Breast epithelium (tissue), 4 donors: ENCODE measurements around the gene CXCR5. TPM values are rescaled to one million over a fixed set of nuclear protein-coding genes. Genes with fewer than 3 reads are reported as not detected.

Experiments used
- DNase-seq, 2 donors: peaks; one replicate each; pipeline ENCODE4 v3.0.0-alpha.2; 2019; ENCODE audit warnings: low spot score in 2 of 2
- H3K27ac ChIP-seq, 2 donors: fragments of 200-600 bp; sonication (generic) in 1 of 2; one replicate each; pipeline ENCODE4 v1.5.1; 2016 to 2019; ENCODE audit warnings: mild to moderate bottlenecking in 1 of 2
- H3K27me3 ChIP-seq, 2 donors: fragments of 200-600 bp; sonication (generic) in 1 of 2; one replicate each; pipeline versions ENCODE4 v1.5.1 to v1.6.0; 2017 to 2019; ENCODE audit warnings: control low read depth in 1 of 2, mild to moderate bottlenecking in 1 of 2
- H3K36me3 ChIP-seq: fragments of 200-600 bp; one replicate; pipeline ENCODE4 v1.5.1; 2019
- H3K4me1 ChIP-seq, 2 donors: fragments of 200-600 bp; sonication (generic); one replicate each; pipeline ENCODE4 v1.5.1; 2016 to 2019; ENCODE audit warnings: control low read depth in 1 of 2
- H3K4me3 ChIP-seq, 3 donors: fragments of 200-600 bp; sonication (generic); 1 replicate in 2 of 3; 2 replicates in 1 of 3; pipeline ENCODE4 v1.5.1; 2016 to 2019; ENCODE audit warnings: mild to moderate bottlenecking in 3 of 3, moderate library complexity in 2 of 3
- H3K9me3 ChIP-seq, 2 donors: fragments of 200-600 bp; sonication (generic) in 1 of 2; one replicate each; pipeline ENCODE4 v1.5.1; 2016 to 2019; ENCODE audit warnings: control low read depth in 1 of 2
- POLR2A ChIP-seq: fragments of 450-650 bp; IDR thresholded peaks from one replicate; pipeline ENCODE4 v1.6.1; 2016; ENCODE audit warnings: antibody characterized with exemption, mild to moderate bottlenecking, moderate library complexity
- POLR2AphosphoS5 ChIP-seq, 3 donors: sonication (generic); formaldehyde crosslinking; IDR thresholded peaks; one replicate each; pipeline ENCODE4 v1.6.1; 2017; ENCODE audit warnings: antibody characterized with exemption in 3 of 3
- intact Hi-C: fragments of 100-400 bp; cut with DNase I; formaldehyde crosslinking; loops from one replicate; pipeline ENCODE4 v1.15.1; 2023; ENCODE audit warnings: low total_unique reads
- total RNA-seq, 3 donors: library from RNA; depleted of rRNA; stranded (reverse); fragments of >200 nt; gene quantifications; one replicate each; pipeline ENCODE4 v1.1.0, GENCODE V29; 2016
- TF ChIP-seq, protein P1 (sequence below), 3 donors: fragments of 450-650 bp; IDR thresholded peaks; one replicate each; pipeline ENCODE4 v1.5.1; 2016 to 2017; ENCODE audit warnings: antibody characterized with exemption in 3 of 3, mild to moderate bottlenecking in 3 of 3, moderate library complexity in 3 of 3

CXCR5 gene
- total RNA-seq, 3 donors from 2014 or later = not detected

DNA sequence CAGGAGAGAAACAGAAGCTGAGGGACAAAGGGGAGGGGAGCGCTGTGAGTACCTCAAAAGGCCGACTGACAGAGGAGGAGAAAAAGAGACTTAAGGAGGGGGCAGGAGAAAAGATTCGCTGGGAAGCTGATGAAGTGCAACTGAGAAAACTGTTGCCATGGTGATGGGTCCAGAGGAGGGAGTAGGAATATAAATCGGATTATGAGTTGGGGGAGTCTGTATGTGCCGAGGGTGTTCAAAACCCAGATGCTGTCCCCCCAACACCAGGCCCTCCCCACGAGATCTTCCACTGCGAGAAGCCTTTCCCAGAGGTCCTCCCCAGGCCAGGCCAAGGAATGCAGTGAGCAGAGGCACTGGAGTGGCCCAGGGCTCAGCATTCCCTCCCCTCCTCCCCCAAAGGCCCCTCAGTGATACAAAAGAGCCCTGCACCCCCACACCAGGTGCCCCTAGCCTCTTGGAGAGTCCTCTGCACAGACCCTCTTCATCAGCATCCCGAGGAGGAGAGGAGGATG lies 55.8 kb downstream of the CXCR5 start:
- DNase-seq = no peak
- no peaks in the 10 kb centered on the region for H3K27me3 ChIP-seq
- H3K4me3 ChIP-seq = no peak overlapping the region
- no peaks in the 10 kb centered on the region for H3K4me1 ChIP-seq
- intact Hi-C loops = no loop called here
- no peak for TF ChIP-seq POLR2A
- H3K36me3 ChIP-seq = no peaks in the 10 kb centered on the region
- no peak overlapping the region for H3K27ac ChIP-seq
- H3K9me3 ChIP-seq = no peaks in the 10 kb centered on the region

DNA sequence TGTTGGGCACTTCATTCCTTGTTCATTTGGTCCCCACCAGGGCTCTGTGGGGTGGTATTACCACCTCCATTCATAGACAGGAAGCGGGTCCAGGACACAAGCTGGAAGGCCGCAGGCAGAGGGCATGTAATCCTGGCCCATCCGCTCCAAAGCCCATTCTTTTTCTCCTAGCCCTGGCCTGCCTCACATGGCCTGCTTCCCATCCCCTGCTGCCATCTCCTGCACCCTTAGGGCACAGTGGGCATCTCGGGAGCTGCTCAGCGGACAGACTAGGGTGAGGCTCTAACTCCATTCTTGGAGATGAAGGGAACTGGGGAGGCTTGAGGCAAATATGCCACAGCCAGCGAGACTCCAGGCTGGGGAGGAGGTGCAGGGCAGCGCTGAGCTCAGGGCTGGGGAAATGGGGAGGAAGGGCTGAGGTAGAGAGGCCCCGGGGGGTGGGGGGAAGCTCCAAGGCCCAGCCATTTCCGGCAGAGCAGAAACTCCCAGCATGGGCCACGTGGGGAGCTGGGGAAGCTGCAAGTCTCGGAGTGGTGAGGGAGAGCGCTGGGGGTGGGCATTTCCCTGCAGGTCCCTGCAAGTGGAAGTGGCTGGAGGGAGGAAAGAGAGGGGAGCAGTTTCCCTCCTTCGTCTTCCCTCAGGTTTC lies 56.4 kb downstream of the CXCR5 start:
- Histone ChIP-seq H3K4me3 (no peak overlapping the region), H3K4me1 (no peaks in the 10 kb centered on the region), H3K27ac (no peak overlapping the region), H3K27me3 (no peaks in the 10 kb centered on the region), H3K36me3 (no peaks in the 10 kb centered on the region), H3K9me3 (no peaks in the 10 kb centered on the region)
- TF ChIP-seq POLR2A (no peak), POLR2AphosphoS5 (IDR thresholded peaks at IDR 0.05) (no peak)
- TF ChIP-seq, protein P1, sequence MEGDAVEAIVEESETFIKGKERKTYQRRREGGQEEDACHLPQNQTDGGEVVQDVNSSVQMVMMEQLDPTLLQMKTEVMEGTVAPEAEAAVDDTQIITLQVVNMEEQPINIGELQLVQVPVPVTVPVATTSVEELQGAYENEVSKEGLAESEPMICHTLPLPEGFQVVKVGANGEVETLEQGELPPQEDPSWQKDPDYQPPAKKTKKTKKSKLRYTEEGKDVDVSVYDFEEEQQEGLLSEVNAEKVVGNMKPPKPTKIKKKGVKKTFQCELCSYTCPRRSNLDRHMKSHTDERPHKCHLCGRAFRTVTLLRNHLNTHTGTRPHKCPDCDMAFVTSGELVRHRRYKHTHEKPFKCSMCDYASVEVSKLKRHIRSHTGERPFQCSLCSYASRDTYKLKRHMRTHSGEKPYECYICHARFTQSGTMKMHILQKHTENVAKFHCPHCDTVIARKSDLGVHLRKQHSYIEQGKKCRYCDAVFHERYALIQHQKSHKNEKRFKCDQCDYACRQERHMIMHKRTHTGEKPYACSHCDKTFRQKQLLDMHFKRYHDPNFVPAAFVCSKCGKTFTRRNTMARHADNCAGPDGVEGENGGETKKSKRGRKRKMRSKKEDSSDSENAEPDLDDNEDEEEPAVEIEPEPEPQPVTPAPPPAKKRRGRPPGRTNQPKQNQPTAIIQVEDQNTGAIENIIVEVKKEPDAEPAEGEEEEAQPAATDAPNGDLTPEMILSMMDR (IDR thresholded peaks at IDR 0.05) = no peak
- intact Hi-C loops = no loop called here
- DNase-seq = no peak

DNA sequence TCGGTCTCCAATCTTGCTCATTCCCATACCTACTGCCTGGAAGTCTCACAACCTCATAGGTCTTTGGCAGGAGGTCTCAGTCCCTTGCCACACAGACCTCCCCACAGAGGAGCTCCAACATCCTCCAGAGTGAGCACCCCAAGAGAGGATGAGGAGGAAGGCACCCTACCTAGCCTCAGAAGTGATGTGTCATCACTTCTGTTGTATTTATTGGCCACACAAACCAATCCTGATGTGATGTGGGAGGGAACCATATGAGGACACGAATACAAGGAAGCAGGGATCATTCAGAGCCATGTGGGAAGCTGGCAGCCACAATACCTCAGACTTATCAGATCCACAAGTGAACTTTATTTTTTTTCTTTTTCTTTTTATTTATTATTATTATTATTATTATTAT lies 63.4 kb downstream of the CXCR5 start:
- H3K4me3 ChIP-seq = no peak overlapping the region
- H3K4me1 ChIP-seq = no peaks in the 10 kb centered on the region
- TF ChIP-seq POLR2AphosphoS5 (IDR thresholded peaks at IDR 0.05) = no peak
- no peak for TF ChIP-seq POLR2A
- TF ChIP-seq, protein P1 (IDR thresholded peaks at IDR 0.05) = no peak
- no peaks in the 10 kb centered on the region for H3K36me3 ChIP-seq
- no peak overlapping the region for H3K27ac ChIP-seq
- intact Hi-C loops = no loop called here
- H3K27me3 ChIP-seq = peaks cover 0 to 3% of the 10 kb centered on the region in 2 donors
- H3K9me3 ChIP-seq = no peaks in the 10 kb centered on the region
- DNase-seq = no peak

Other genes starting within 250 kb of the CXCR5 start
- gene TREH, start 204.2 kb upstream of the CXCR5 start, total RNA-seq = not detected
- 100 to 1,000 TPM in 2 of 3 donors, 10 to 100 TPM in 1; 82.6 to 136 (median 125) TPM for gene DDX6, start 92.7 kb upstream of the CXCR5 start, total RNA-seq
- 10 to 100 TPM; 13.2 to 15.4 (median 13.3) TPM for gene BCL9L, start 42.0 kb downstream of the CXCR5 start, total RNA-seq
- not detected for gene UPK2, start 72.4 kb downstream of the CXCR5 start, total RNA-seq
- gene FOXR1, start 87.9 kb downstream of the CXCR5 start, total RNA-seq = not detected
- gene CENATAC, start 114.2 kb downstream of the CXCR5 start, total RNA-seq = 10 to 100 TPM; 42.9 to 75.4 (median 71.1) TPM
- gene RPS25, start 134.5 kb downstream of the CXCR5 start, total RNA-seq = 1,000 to 10,000 TPM; 1,984 to 3,403 (median 2,926) TPM
- gene TRAPPC4, start 134.9 kb downstream of the CXCR5 start, total RNA-seq = 10 to 100 TPM; 52.6 to 63.7 (median 60.0) TPM
- 10 to 100 TPM; 21.8 to 25.9 (median 25.3) TPM for gene SLC37A4, start 147.0 kb downstream of the CXCR5 start, total RNA-seq
- gene HYOU1, start 173.3 kb downstream of the CXCR5 start, total RNA-seq = 10 to 100 TPM; 37.0 to 73.7 (median 57.5) TPM
- gene VPS11, start 183.9 kb downstream of the CXCR5 start, total RNA-seq = 10 to 100 TPM; 38.0 to 53.9 (median 46.6) TPM
- gene HMBS, start 201.0 kb downstream of the CXCR5 start, total RNA-seq = 10 to 100 TPM in 1 of 3 donors, 1 to 10 TPM in 2; 5.6 to 21.6 (median 8.9) TPM
- 10 to 100 TPM; 18.4 to 32.5 (median 27.2) TPM for gene DPAGT1, start 218.0 kb downstream of the CXCR5 start, total RNA-seq
- 1 to 10 TPM; 5.1 to 6.9 (median 6.3) TPM for gene C2CD2L, start 223.5 kb downstream of the CXCR5 start, total RNA-seq
- gene HINFP, start 237.7 kb downstream of the CXCR5 start, total RNA-seq = 10 to 100 TPM; 17.9 to 29.6 (median 29.2) TPM